ENCODE results near the gene TRNP1.

Gene TRNP1

GRCh38 chr1:27003745-27004470, 10.4 kb downstream of the TRNP1 start:
- H3K27me3 Mint-ChIP-seq = peaks cover 18% of the 10 kb centered on the region
- no peak for DNase-seq
- no peaks in the 10 kb centered on the region for H3K4me1 Mint-ChIP-seq (ENCODE audit: low read depth)
- no peaks in the 10 kb centered on the region for H3K9me3 Mint-ChIP-seq
- H3K27ac Mint-ChIP-seq = no peak overlapping the region
- H3K4me3 Mint-ChIP-seq = no peak overlapping the region
- H3K36me3 Mint-ChIP-seq (ENCODE audit: low read depth) = no peaks in the 10 kb centered on the region

- Mint-ChIP-seq H3K27ac (no peak overlapping the region), H3K9me3 (no peaks in the 10 kb centered on the region), H3K4me3 (no peak overlapping the region), H3K4me1 (ENCODE audit: low read depth) (no peaks in the 10 kb centered on the region), H3K36me3 (ENCODE audit: low read depth) (no peaks in the 10 kb centered on the region), H3K27me3 (peaks cover 18% of the 10 kb centered on the region)
- no peak for DNase-seq
These were observed 11.1 kb downstream of the TRNP1 start for GRCh38 chr1:27004471-27005165.

- no peak overlapping the region for H3K27ac Mint-ChIP-seq
- H3K4me3 Mint-ChIP-seq = no peak overlapping the region
- DNase-seq = no peak
- H3K4me1 Mint-ChIP-seq (ENCODE audit: low read depth) = no peaks in the 10 kb centered on the region
- H3K9me3 Mint-ChIP-seq = no peaks in the 10 kb centered on the region
- peaks cover 23% of the 10 kb centered on the region for H3K27me3 Mint-ChIP-seq
- H3K36me3 Mint-ChIP-seq (ENCODE audit: low read depth) = no peaks in the 10 kb centered on the region
These were observed 11.7 kb downstream of the TRNP1 start for GRCh38 chr1:27005166-27005530.

- Mint-ChIP-seq H3K27me3 (peaks cover 30% of the 10 kb centered on the region), H3K4me3 (no peak overlapping the region), H3K4me1 (ENCODE audit: low read depth) (no peaks in the 10 kb centered on the region), H3K27ac (no peak overlapping the region), H3K36me3 (ENCODE audit: low read depth) (no peaks in the 10 kb centered on the region), H3K9me3 (no peaks in the 10 kb centered on the region)
- DNase-seq = no peak
These were observed 12.4 kb downstream of the TRNP1 start for GRCh38 chr1:27005648-27006496.

- Mint-ChIP-seq H3K4me1 (ENCODE audit: low read depth) (no peaks in the 10 kb centered on the region), H3K36me3 (ENCODE audit: low read depth) (no peaks in the 10 kb centered on the region), H3K9me3 (no peaks in the 10 kb centered on the region), H3K27me3 (peaks cover 35% of the 10 kb centered on the region), H3K27ac (no peak overlapping the region), H3K4me3 (no peak overlapping the region)
- no peak for DNase-seq
These were observed 13.2 kb downstream of the TRNP1 start for GRCh38 chr1:27006683-27007082.

GRCh38 chr1:27007909-27008582, 14.6 kb downstream of the TRNP1 start:
- Mint-ChIP-seq H3K4me1 (ENCODE audit: low read depth) (peaks cover 8% of the 10 kb centered on the region), H3K36me3 (ENCODE audit: low read depth) (no peaks in the 10 kb centered on the region), H3K9me3 (no peaks in the 10 kb centered on the region), H3K27ac (no peak overlapping the region), H3K27me3 (peaks cover 42% of the 10 kb centered on the region), H3K4me3 (no peak overlapping the region)
- DNase-seq = no peak

GRCh38 chr1:27009601-27010197, 16.2 kb downstream of the TRNP1 start:
- Mint-ChIP-seq H3K4me1 (ENCODE audit: low read depth) (peaks cover 10% of the 10 kb centered on the region), H3K27me3 (peaks cover 38% of the 10 kb centered on the region), H3K36me3 (ENCODE audit: low read depth) (no peaks in the 10 kb centered on the region)

GRCh38 chr1:27010226-27010994, 16.9 kb downstream of the TRNP1 start:
- DNase-seq = no peak
- Mint-ChIP-seq H3K9me3 (no peaks in the 10 kb centered on the region), H3K27me3 (peaks cover 40% of the 10 kb centered on the region), H3K4me3 (no peak overlapping the region), H3K4me1 (ENCODE audit: low read depth) (peaks cover 10% of the 10 kb centered on the region), H3K27ac (no peak overlapping the region), H3K36me3 (ENCODE audit: low read depth) (no peaks in the 10 kb centered on the region)

More at GRCh38 chr1:27009601-27010197, 16.2 kb downstream of the TRNP1 start:
- Mint-ChIP-seq H3K27ac (no peak overlapping the region), H3K9me3 (no peaks in the 10 kb centered on the region), H3K4me3 (no peak overlapping the region)
- no peak for DNase-seq

GRCh38 chr1:27011058-27011764, 17.7 kb downstream of the TRNP1 start:
- no peak for DNase-seq
- no peaks in the 10 kb centered on the region for H3K36me3 Mint-ChIP-seq (ENCODE audit: low read depth)
- H3K4me1 Mint-ChIP-seq (ENCODE audit: low read depth) = peaks cover 10% of the 10 kb centered on the region
- no peak overlapping the region for H3K27ac Mint-ChIP-seq
- peaks cover 40% of the 10 kb centered on the region for H3K27me3 Mint-ChIP-seq
- no peak overlapping the region for H3K4me3 Mint-ChIP-seq
- H3K9me3 Mint-ChIP-seq = no peaks in the 10 kb centered on the region

GRCh38 chr1:27011976-27012563, 18.6 kb downstream of the TRNP1 start:
- no peak for DNase-seq
- peak overlapping the region; percentile 12 for H3K4me3 Mint-ChIP-seq
- no peaks in the 10 kb centered on the region for H3K36me3 Mint-ChIP-seq (ENCODE audit: low read depth)
- peaks cover 40% of the 10 kb centered on the region for H3K27me3 Mint-ChIP-seq
- H3K9me3 Mint-ChIP-seq = no peaks in the 10 kb centered on the region
- no peak overlapping the region for H3K27ac Mint-ChIP-seq
- H3K4me1 Mint-ChIP-seq (ENCODE audit: low read depth) = peaks cover 10% of the 10 kb centered on the region

GRCh38 chr1:27015260-27015659, 21.8 kb downstream of the TRNP1 start:
- no peaks in the 10 kb centered on the region for H3K9me3 Mint-ChIP-seq
- H3K4me3 Mint-ChIP-seq = no peak overlapping the region
- no peak overlapping the region for H3K27ac Mint-ChIP-seq
- no peak for DNase-seq
- H3K27me3 Mint-ChIP-seq = peaks cover 30% of the 10 kb centered on the region
- no peaks in the 10 kb centered on the region for H3K36me3 Mint-ChIP-seq (ENCODE audit: low read depth)
- peaks cover 10% of the 10 kb centered on the region for H3K4me1 Mint-ChIP-seq (ENCODE audit: low read depth)

GRCh38 chr1:27016376-27016775, 22.9 kb downstream of the TRNP1 start:
- Mint-ChIP-seq H3K27ac (no peak overlapping the region), H3K27me3 (peaks cover 19% of the 10 kb centered on the region), H3K4me1 (ENCODE audit: low read depth) (peaks cover 10% of the 10 kb centered on the region), H3K9me3 (no peaks in the 10 kb centered on the region), H3K36me3 (ENCODE audit: low read depth) (no peaks in the 10 kb centered on the region), H3K4me3 (no peak overlapping the region)
- no peak for DNase-seq

GRCh38 chr1:27017207-27017606, 23.7 kb downstream of the TRNP1 start:
- no peak overlapping the region for H3K4me3 Mint-ChIP-seq
- no peak overlapping the region for H3K27ac Mint-ChIP-seq
- H3K27me3 Mint-ChIP-seq = peaks cover 10% of the 10 kb centered on the region
- no peaks in the 10 kb centered on the region for H3K9me3 Mint-ChIP-seq
- H3K36me3 Mint-ChIP-seq (ENCODE audit: low read depth) = no peaks in the 10 kb centered on the region
- peaks cover 5% of the 10 kb centered on the region for H3K4me1 Mint-ChIP-seq (ENCODE audit: low read depth)
- no peak for DNase-seq
